Liver (tissue), 9 donors: ENCODE measurements around the gene NKAIN1. TPM values are rescaled to one million over a fixed set of nuclear protein-coding genes. Genes with fewer than 3 reads are reported as not detected.

Experiments
- DNase-seq: peaks from one replicate; pipeline ENCODE4 v3.0.0-alpha.2; 2017; ENCODE audit warnings: low spot score
- H3K27ac ChIP-seq, 2 donors: one replicate each; pipeline ENCODE4 v1.7.0; 2013; ENCODE audit warnings: inconsistent platforms in 2 of 2, low read length in 2 of 2, control low read depth in 1 of 2, low read depth in 1 of 2, mild to moderate bottlenecking in 1 of 2
- H3K27me3 ChIP-seq, 4 donors: one replicate each; pipeline versions ENCODE4 v1.6.1 to v1.7.0; 2013; ENCODE audit warnings: low read length in 3 of 4, inconsistent platforms in 1 of 4, mild to moderate bottlenecking in 1 of 4, moderate library complexity in 1 of 4; ENCODE audit not compliant: control insufficient read depth in 4 of 4, insufficient read depth in 4 of 4
- H3K36me3 ChIP-seq, 4 donors: one replicate each; pipeline versions ENCODE4 v1.6.1 to v1.7.0; 2013; ENCODE audit warnings: low read length in 3 of 4, mild to moderate bottlenecking in 3 of 4, low read depth in 1 of 4, moderate library complexity in 1 of 4; ENCODE audit not compliant: control insufficient read depth in 4 of 4, insufficient read depth in 3 of 4
- H3K4me1 ChIP-seq, 4 donors: one replicate each; pipeline versions ENCODE4 v1.6.1 to v1.7.0; 2013; ENCODE audit warnings: low read length in 3 of 4, mild to moderate bottlenecking in 3 of 4, moderate library complexity in 1 of 4; ENCODE audit not compliant: control insufficient read depth in 4 of 4, insufficient read depth in 4 of 4
- H3K4me3 ChIP-seq, 3 donors: one replicate each; pipeline versions ENCODE4 v1.6.1 to v1.7.0; 2013; ENCODE audit warnings: low read length in 3 of 3, control low read depth in 1 of 3, low read depth in 1 of 3, mild to moderate bottlenecking in 1 of 3
- H3K9ac ChIP-seq, 2 donors: one replicate each; pipeline ENCODE4 v1.7.0; 2013; ENCODE audit warnings: low read length in 2 of 2, mild to moderate bottlenecking in 2 of 2, moderate library complexity in 2 of 2, control low read depth in 1 of 2, low read depth in 1 of 2
- H3K9me3 ChIP-seq, 4 donors: one replicate each; pipeline versions ENCODE4 v1.6.1 to v1.7.0; 2013; ENCODE audit warnings: low read length in 3 of 4; ENCODE audit not compliant: control insufficient read depth in 4 of 4
- FOXA1 ChIP-seq: IDR thresholded peaks from 2 replicates; pipeline ENCODE4 v1.6.1; 2016; ENCODE audit warnings: antibody characterized with exemption
- FOXA2 ChIP-seq: IDR thresholded peaks from 2 replicates; pipeline ENCODE4 v1.6.1; 2016; ENCODE audit warnings: antibody characterized with exemption
- GABPA ChIP-seq, 2 donors: IDR thresholded peaks in 1 of 2; conservative IDR thresholded peaks in 1 of 2; 2 replicates each; pipeline ENCODE4 v1.6.1; 2016; ENCODE audit warnings: antibody characterized with exemption in 2 of 2, mild to moderate bottlenecking in 1 of 2, moderate library complexity in 1 of 2
- HNF4A ChIP-seq, 2 donors: conservative IDR thresholded peaks; 2 replicates each; pipeline ENCODE4 v1.6.1; 2016; ENCODE audit warnings: antibody characterized with exemption in 2 of 2, mild to moderate bottlenecking in 2 of 2
- HNF4G ChIP-seq: IDR thresholded peaks from 2 replicates; pipeline ENCODE4 v1.6.1; 2016; ENCODE audit warnings: antibody characterized with exemption
- JUND ChIP-seq, 2 donors: IDR thresholded peaks; 2 replicates each; pipeline ENCODE4 v1.6.1; 2016; ENCODE audit warnings: antibody characterized with exemption in 2 of 2
- NR2F2 ChIP-seq: IDR thresholded peaks from 2 replicates; pipeline ENCODE4 v1.6.1; 2016; ENCODE audit warnings: antibody characterized with exemption
- RAD21 ChIP-seq, 2 donors: IDR thresholded peaks; 2 replicates each; pipeline ENCODE4 v1.6.1; 2016; ENCODE audit warnings: antibody characterized with exemption in 2 of 2, mild to moderate bottlenecking in 2 of 2
- RXRA ChIP-seq, 2 donors: IDR thresholded peaks; 2 replicates each; pipeline ENCODE4 v1.6.1; 2017 to 2018; ENCODE audit warnings: antibody characterized with exemption in 2 of 2, mild to moderate bottlenecking in 1 of 2
- SP1 ChIP-seq: IDR thresholded peaks from 2 replicates; pipeline ENCODE4 v1.6.1; 2018; ENCODE audit warnings: antibody characterized with exemption, mild to moderate bottlenecking
- TAF1 ChIP-seq: conservative IDR thresholded peaks from 2 replicates; pipeline ENCODE4 v1.6.1; 2016; ENCODE audit warnings: antibody characterized with exemption, mild to moderate bottlenecking
- YY1 ChIP-seq: IDR thresholded peaks from 2 replicates; pipeline ENCODE4 v1.6.1; 2016; ENCODE audit warnings: antibody characterized with exemption, mild to moderate bottlenecking
- WGBS: extraction: QIAGEN DNeasy Blood & Tissue Kit; methylation state at CpG from one replicate; pipeline ENCODE4 v1.1.7; 2013; 5-methylcytosine and 5-hydroxymethylcytosine counted together
- polyA plus RNA-seq, 2 donors: library from polyadenylated mRNA; stranded (reverse) in 1 of 2; unstranded in 1 of 2; fragments of 200-250 nt in 1 of 2; fragments of >200 nt in 1 of 2; fragmentation: Nextera tagmentation in 1 of 2; extraction: Ambion mirVana in 1 of 2; gene quantifications; one replicate each; pipeline versions ENCODE4 v1.2.1 to v1.2.3, GENCODE V29; 2013 to 2015
- total RNA-seq, 2 donors: library from RNA; depleted of rRNA; stranded (reverse); fragments of >200 nt; gene quantifications; one replicate each; pipeline ENCODE4 v1.2.3, GENCODE V29; 2014
- TF ChIP-seq, protein P1 (sequence below): IDR thresholded peaks from 2 replicates; pipeline ENCODE4 v1.6.1; 2016; ENCODE audit warnings: antibody characterized with exemption
- TF ChIP-seq, protein P2 (sequence below): IDR thresholded peaks from 2 replicates; pipeline ENCODE4 v1.6.1; 2016; ENCODE audit warnings: antibody characterized with exemption
- TF ChIP-seq, protein P3 (sequence below): fragments of 150-350 bp; IDR thresholded peaks from 2 replicates; pipeline ENCODE4 v1.5.1; 2017; ENCODE audit warnings: improper control_type of control experiment, low read depth, low read length; ENCODE audit not compliant: missing input control
- TF ChIP-seq, protein P4 (sequence below): IDR thresholded peaks from 2 replicates; pipeline ENCODE4 v1.6.1; 2016; ENCODE audit warnings: antibody characterized with exemption
- TF ChIP-seq, protein P5 (sequence below): IDR thresholded peaks from 2 replicates; pipeline ENCODE4 v1.6.1; 2016; ENCODE audit warnings: antibody characterized with exemption, mild to moderate bottlenecking
- donor health status: healthy.
- donor health status: healthy.
- donor health status: healthy.
- donor health status: healthy.
- donor health status: healthy.

Gene NKAIN1
- total and polyA plus RNA-seq, 4 donors, result not detected

GRCh38 chr1:31208361-31208945 is 31.2 kb downstream of the NKAIN1 start:
- WGBS, result 82% methylated on average over 9 of the region's 9 CpGs
- TF ChIP-seq JUND (IDR thresholded peaks at IDR 0.05) (no peak), SP1 (no peak), FOXA1 (no peak), TAF1 (no peak), HNF4A (conservative IDR thresholded peaks at IDR 0.05) (no peak), YY1 (no peak), NR2F2 (no peak), GABPA (IDR thresholded peaks at IDR 0.05 in 1 of 2, conservative IDR thresholded peaks at IDR 0.05 in 1 of 2) (no peak), HNF4G (no peak)
- TF ChIP-seq, protein P1, sequence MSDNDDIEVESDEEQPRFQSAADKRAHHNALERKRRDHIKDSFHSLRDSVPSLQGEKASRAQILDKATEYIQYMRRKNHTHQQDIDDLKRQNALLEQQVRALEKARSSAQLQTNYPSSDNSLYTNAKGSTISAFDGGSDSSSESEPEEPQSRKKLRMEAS, result no peak
- TF ChIP-seq, protein P2, sequence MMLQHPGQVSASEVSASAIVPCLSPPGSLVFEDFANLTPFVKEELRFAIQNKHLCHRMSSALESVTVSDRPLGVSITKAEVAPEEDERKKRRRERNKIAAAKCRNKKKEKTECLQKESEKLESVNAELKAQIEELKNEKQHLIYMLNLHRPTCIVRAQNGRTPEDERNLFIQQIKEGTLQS, result no peak
- TF ChIP-seq, protein P3, sequence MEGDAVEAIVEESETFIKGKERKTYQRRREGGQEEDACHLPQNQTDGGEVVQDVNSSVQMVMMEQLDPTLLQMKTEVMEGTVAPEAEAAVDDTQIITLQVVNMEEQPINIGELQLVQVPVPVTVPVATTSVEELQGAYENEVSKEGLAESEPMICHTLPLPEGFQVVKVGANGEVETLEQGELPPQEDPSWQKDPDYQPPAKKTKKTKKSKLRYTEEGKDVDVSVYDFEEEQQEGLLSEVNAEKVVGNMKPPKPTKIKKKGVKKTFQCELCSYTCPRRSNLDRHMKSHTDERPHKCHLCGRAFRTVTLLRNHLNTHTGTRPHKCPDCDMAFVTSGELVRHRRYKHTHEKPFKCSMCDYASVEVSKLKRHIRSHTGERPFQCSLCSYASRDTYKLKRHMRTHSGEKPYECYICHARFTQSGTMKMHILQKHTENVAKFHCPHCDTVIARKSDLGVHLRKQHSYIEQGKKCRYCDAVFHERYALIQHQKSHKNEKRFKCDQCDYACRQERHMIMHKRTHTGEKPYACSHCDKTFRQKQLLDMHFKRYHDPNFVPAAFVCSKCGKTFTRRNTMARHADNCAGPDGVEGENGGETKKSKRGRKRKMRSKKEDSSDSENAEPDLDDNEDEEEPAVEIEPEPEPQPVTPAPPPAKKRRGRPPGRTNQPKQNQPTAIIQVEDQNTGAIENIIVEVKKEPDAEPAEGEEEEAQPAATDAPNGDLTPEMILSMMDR, result no peak
- Histone ChIP-seq H3K27me3 (no peaks in the 10 kb centered on the region), H3K27ac (no peak overlapping the region), H3K4me3 (no peak overlapping the region), H3K9me3 (peaks cover 0 to 6% (median under 1%) of the 10 kb centered on the region in 4 donors), H3K36me3 (no peaks in the 10 kb centered on the region), H3K9ac (no peak overlapping the region), H3K4me1 (no peaks in the 10 kb centered on the region)
- no peak for DNase-seq

DNA sequence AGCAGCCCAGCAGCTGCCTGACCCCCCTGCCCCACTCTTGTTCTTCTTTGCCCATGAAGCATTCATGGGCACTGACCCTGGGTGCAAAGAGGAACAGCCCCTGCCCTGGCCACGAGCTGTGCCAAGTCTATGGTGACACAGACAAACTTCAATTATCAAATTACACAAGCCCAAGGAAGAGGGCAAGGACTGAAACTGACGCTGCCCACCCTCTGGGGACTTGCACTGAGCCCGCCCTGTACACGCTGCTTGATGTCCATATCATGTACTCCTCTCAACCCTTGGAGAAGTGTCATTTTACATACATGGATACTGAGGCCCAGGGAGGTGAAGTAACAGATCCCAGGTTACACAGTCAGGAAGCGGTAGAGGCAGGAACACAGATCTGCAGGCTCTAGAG is 32.1 kb downstream of the NKAIN1 start:
- no peak for TF ChIP-seq RXRA (IDR thresholded peaks at IDR 0.05)
- WGBS, result 84% methylated on average over 5 of the region's 5 CpGs
- H3K27ac ChIP-seq, result no peak overlapping the region
- no peak overlapping the region for H3K9ac ChIP-seq
- H3K9me3 ChIP-seq, result peaks cover 0 to 6% (median under 1%) of the 10 kb centered on the region in 4 donors
- H3K4me3 ChIP-seq, result no peak overlapping the region
- no peaks in the 10 kb centered on the region for H3K36me3 ChIP-seq
- no peak for DNase-seq
- H3K4me1 ChIP-seq, result no peaks in the 10 kb centered on the region
- H3K27me3 ChIP-seq, result no peaks in the 10 kb centered on the region

- Histone ChIP-seq H3K9ac (no peak overlapping the region), H3K27me3 (no peaks in the 10 kb centered on the region), H3K27ac (no peak overlapping the region), H3K4me3 (no peak overlapping the region), H3K4me1 (no peaks in the 10 kb centered on the region), H3K9me3 (peaks cover 0 to 6% (median under 1%) of the 10 kb centered on the region in 4 donors), H3K36me3 (no peaks in the 10 kb centered on the region)
- 92% methylated on average over 3 of the region's 3 CpGs for WGBS
- no peak for DNase-seq
- TF ChIP-seq GABPA (IDR thresholded peaks at IDR 0.05 in 1 of 2, conservative IDR thresholded peaks at IDR 0.05 in 1 of 2) (no peak), FOXA2 (no peak), RAD21 (IDR thresholded peaks at IDR 0.05) (no peak), RXRA (IDR thresholded peaks at IDR 0.05) (no peak), TAF1 (no peak), YY1 (no peak), FOXA1 (no peak)
- TF ChIP-seq, protein P2, result no peak
- TF ChIP-seq, protein P3, result no peak
- TF ChIP-seq, protein P4, sequence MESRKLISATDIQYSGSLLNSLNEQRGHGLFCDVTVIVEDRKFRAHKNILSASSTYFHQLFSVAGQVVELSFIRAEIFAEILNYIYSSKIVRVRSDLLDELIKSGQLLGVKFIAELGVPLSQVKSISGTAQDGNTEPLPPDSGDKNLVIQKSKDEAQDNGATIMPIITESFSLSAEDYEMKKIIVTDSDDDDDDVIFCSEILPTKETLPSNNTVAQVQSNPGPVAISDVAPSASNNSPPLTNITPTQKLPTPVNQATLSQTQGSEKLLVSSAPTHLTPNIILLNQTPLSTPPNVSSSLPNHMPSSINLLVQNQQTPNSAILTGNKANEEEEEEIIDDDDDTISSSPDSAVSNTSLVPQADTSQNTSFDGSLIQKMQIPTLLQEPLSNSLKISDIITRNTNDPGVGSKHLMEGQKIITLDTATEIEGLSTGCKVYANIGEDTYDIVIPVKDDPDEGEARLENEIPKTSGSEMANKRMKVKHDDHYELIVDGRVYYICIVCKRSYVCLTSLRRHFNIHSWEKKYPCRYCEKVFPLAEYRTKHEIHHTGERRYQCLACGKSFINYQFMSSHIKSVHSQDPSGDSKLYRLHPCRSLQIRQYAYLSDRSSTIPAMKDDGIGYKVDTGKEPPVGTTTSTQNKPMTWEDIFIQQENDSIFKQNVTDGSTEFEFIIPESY, result no peak
- TF ChIP-seq, protein P5, sequence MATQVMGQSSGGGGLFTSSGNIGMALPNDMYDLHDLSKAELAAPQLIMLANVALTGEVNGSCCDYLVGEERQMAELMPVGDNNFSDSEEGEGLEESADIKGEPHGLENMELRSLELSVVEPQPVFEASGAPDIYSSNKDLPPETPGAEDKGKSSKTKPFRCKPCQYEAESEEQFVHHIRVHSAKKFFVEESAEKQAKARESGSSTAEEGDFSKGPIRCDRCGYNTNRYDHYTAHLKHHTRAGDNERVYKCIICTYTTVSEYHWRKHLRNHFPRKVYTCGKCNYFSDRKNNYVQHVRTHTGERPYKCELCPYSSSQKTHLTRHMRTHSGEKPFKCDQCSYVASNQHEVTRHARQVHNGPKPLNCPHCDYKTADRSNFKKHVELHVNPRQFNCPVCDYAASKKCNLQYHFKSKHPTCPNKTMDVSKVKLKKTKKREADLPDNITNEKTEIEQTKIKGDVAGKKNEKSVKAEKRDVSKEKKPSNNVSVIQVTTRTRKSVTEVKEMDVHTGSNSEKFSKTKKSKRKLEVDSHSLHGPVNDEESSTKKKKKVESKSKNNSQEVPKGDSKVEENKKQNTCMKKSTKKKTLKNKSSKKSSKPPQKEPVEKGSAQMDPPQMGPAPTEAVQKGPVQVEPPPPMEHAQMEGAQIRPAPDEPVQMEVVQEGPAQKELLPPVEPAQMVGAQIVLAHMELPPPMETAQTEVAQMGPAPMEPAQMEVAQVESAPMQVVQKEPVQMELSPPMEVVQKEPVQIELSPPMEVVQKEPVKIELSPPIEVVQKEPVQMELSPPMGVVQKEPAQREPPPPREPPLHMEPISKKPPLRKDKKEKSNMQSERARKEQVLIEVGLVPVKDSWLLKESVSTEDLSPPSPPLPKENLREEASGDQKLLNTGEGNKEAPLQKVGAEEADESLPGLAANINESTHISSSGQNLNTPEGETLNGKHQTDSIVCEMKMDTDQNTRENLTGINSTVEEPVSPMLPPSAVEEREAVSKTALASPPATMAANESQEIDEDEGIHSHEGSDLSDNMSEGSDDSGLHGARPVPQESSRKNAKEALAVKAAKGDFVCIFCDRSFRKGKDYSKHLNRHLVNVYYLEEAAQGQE, result no peak
Measured at GRCh38 chr1:31207046-31207445, 32.6 kb downstream of the NKAIN1 start.
